Esophagus muscularis mucosa (tissue), 4 donors: ENCODE measurements around the gene KRT5. TPM values are rescaled to one million over a fixed set of nuclear protein-coding genes. Genes with fewer than 3 reads are reported as not detected.

ENCODE experiments used
- DNase-seq: peaks from one replicate; pipeline ENCODE4 v3.0.0-alpha.2; 2017; ENCODE audit errors: extremely low spot score
- H3K27ac ChIP-seq, 4 donors: fragments of 200-600 bp; sonication (generic); replicated peaks in 1 of 4; 1 replicate in 3 of 4; 2 replicates in 1 of 4; pipeline ENCODE4 v1.5.1; 2016 to 2019; ENCODE audit warnings: mild to moderate bottlenecking in 1 of 4
- H3K27me3 ChIP-seq, 4 donors: fragments of 200-600 bp; sonication (generic); one replicate each; pipeline versions ENCODE4 v1.5.1 to v1.6.0; 2016 to 2019
- H3K36me3 ChIP-seq, 4 donors: fragments of 200-600 bp; sonication (generic); one replicate each; pipeline ENCODE4 v1.5.1; 2016 to 2019
- H3K4me1 ChIP-seq, 4 donors: fragments of 200-600 bp; sonication (generic); one replicate each; pipeline ENCODE4 v1.5.1; 2016 to 2019
- H3K4me3 ChIP-seq, 4 donors: fragments of 200-600 bp; sonication (generic); 1 replicate in 2 of 4; 2 replicates in 2 of 4; pipeline ENCODE4 v1.5.1; 2016 to 2019; ENCODE audit warnings: mild to moderate bottlenecking in 4 of 4, moderate library complexity in 1 of 4
- H3K9me3 ChIP-seq, 4 donors: fragments of 200-600 bp; sonication (generic); 1 replicate in 3 of 4; 2 replicates in 1 of 4; pipeline ENCODE4 v1.5.1; 2016 to 2019
- EP300 ChIP-seq: sonication (generic); formaldehyde crosslinking; IDR thresholded peaks from one replicate; pipeline ENCODE4 v1.6.1; 2017; ENCODE audit warnings: antibody characterized with exemption
- POLR2A ChIP-seq: fragments of 450-650 bp; IDR thresholded peaks from one replicate; pipeline ENCODE4 v1.6.1; 2017; ENCODE audit warnings: antibody characterized with exemption, moderate library complexity, mild to moderate bottlenecking, low read depth
- POLR2AphosphoS5 ChIP-seq, 2 donors: sonication (generic); formaldehyde crosslinking; IDR thresholded peaks; one replicate each; pipeline ENCODE4 v1.6.1; 2017; ENCODE audit warnings: antibody characterized with exemption in 2 of 2
- WGBS: methylation state at CpG from one replicate; pipeline ENCODE4 v1.1.5; 2018; 5-methylcytosine and 5-hydroxymethylcytosine counted together
- intact Hi-C: fragments of 100-400 bp; cut with DNase I; formaldehyde crosslinking; loops from one replicate; pipeline ENCODE4 v1.15.1; 2023
- total RNA-seq, 4 donors: library from RNA; depleted of rRNA; stranded (reverse); fragments of >200 nt; gene quantifications; one replicate each; pipeline versions ENCODE4 v1.1.0 to v1.2.1, GENCODE V29; 2016
- TF ChIP-seq, protein P1 (sequence below), 3 experiments: fragments of 200-600 bp in 2 of 3; fragments of 450-650 bp in 1 of 3; sonication (generic) in 2 of 3; IDR thresholded peaks; one replicate each; pipeline ENCODE4 v1.5.1; 2017 to 2019; ENCODE audit warnings: antibody characterized with exemption in 3 of 3, mild to moderate bottlenecking in 2 of 3, moderate library complexity in 1 of 3

KRT5 gene
- total RNA-seq, 4 donors from 2014 or later = 0.46 to 1.2 TPM; not detected in 2

DNA sequence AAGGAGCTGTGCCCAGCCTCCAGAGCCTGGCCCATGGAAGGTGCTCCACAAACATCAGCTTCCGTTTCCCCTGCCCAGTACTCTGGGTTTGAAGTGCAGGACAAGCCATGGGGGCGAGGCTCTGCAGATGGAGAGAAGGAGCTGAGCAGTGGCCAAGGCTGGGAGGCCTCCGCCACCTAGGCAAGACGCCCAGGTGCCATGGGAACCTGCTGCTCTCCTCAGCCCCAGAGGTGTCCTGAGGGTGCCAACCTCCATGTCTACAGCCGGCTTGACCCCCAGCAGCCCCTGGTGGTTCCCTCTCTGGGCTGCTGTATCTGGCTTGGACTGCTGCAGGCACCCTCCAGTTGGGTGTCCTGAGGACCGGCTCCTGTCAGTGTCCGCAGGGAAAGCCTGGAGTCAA, 20.3 kb upstream of the KRT5 start:
- 87% methylated on average over 2 of the region's 7 CpGs for WGBS
- Histone ChIP-seq H3K4me1 (peaks cover 0 to 10% (median 5%) of the 10 kb centered on the region in 4 donors), H3K4me3 (no peak overlapping the region), H3K27ac (no peak overlapping the region), H3K27me3 (no peaks in the 10 kb centered on the region), H3K36me3 (no peaks in the 10 kb centered on the region), H3K9me3 (no peaks in the 10 kb centered on the region)
- TF ChIP-seq, protein P1, sequence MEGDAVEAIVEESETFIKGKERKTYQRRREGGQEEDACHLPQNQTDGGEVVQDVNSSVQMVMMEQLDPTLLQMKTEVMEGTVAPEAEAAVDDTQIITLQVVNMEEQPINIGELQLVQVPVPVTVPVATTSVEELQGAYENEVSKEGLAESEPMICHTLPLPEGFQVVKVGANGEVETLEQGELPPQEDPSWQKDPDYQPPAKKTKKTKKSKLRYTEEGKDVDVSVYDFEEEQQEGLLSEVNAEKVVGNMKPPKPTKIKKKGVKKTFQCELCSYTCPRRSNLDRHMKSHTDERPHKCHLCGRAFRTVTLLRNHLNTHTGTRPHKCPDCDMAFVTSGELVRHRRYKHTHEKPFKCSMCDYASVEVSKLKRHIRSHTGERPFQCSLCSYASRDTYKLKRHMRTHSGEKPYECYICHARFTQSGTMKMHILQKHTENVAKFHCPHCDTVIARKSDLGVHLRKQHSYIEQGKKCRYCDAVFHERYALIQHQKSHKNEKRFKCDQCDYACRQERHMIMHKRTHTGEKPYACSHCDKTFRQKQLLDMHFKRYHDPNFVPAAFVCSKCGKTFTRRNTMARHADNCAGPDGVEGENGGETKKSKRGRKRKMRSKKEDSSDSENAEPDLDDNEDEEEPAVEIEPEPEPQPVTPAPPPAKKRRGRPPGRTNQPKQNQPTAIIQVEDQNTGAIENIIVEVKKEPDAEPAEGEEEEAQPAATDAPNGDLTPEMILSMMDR (IDR thresholded peaks at IDR 0.05) = no peak
- no peak for TF ChIP-seq EP300
- no peak for TF ChIP-seq POLR2AphosphoS5 (IDR thresholded peaks at IDR 0.05)
- no peak for TF ChIP-seq POLR2A
- DNase-seq = no peak
- intact Hi-C loops = no loop called here

GRCh38 chr12:52539821-52540173, 19.6 kb upstream of the KRT5 start:
- Histone ChIP-seq H3K36me3 (no peaks in the 10 kb centered on the region), H3K4me1 (peaks cover 0 to 10% (median 5%) of the 10 kb centered on the region in 4 donors), H3K4me3 (no peak overlapping the region), H3K9me3 (no peaks in the 10 kb centered on the region), H3K27me3 (no peaks in the 10 kb centered on the region), H3K27ac (no peak overlapping the region)
- WGBS = 96% methylated on average over 3 of the region's 3 CpGs
- no peak for DNase-seq
- no peak for TF ChIP-seq POLR2A
- no peak for TF ChIP-seq EP300
- no peak for TF ChIP-seq POLR2AphosphoS5 (IDR thresholded peaks at IDR 0.05)
- TF ChIP-seq, protein P1 (IDR thresholded peaks at IDR 0.05) = no peak
- intact Hi-C loops = no loop called here

GRCh38 chr12:52539083-52539820, 19.1 kb upstream of the KRT5 start:
- Histone ChIP-seq H3K27me3 (no peaks in the 10 kb centered on the region), H3K36me3 (no peaks in the 10 kb centered on the region), H3K4me1 (peaks cover 0 to 10% (median 5%) of the 10 kb centered on the region in 4 donors), H3K9me3 (no peaks in the 10 kb centered on the region), H3K4me3 (no peak overlapping the region), H3K27ac (no peak overlapping the region)
- intact Hi-C loops = no loop called here
- no peak for TF ChIP-seq POLR2A
- TF ChIP-seq, protein P1 (IDR thresholded peaks at IDR 0.05) = no peak
- no peak for TF ChIP-seq POLR2AphosphoS5 (IDR thresholded peaks at IDR 0.05)
- no peak for TF ChIP-seq EP300
- no peak for DNase-seq
- 59% methylated on average over 5 of the region's 5 CpGs for WGBS

GRCh38 chr12:52537101-52537500, 16.9 kb upstream of the KRT5 start:
- H3K9me3 ChIP-seq = no peaks in the 10 kb centered on the region
- DNase-seq = no peak
- intact Hi-C loops = no loop called here
- H3K27ac ChIP-seq = no peak overlapping the region
- peaks cover 0 to 10% (median 5%) of the 10 kb centered on the region in 4 donors for H3K4me1 ChIP-seq
- no peaks in the 10 kb centered on the region for H3K27me3 ChIP-seq
- H3K36me3 ChIP-seq = no peaks in the 10 kb centered on the region
- H3K4me3 ChIP-seq = no peak overlapping the region
- 85% methylated on average over 3 of the region's 3 CpGs for WGBS
- TF ChIP-seq POLR2AphosphoS5 (IDR thresholded peaks at IDR 0.05) (no peak), EP300 (no peak)

GRCh38 chr12:52535574-52535973, 15.4 kb upstream of the KRT5 start:
- DNase-seq = no peak
- peaks cover 0 to 10% (median 5%) of the 10 kb centered on the region in 4 donors for H3K4me1 ChIP-seq
- H3K9me3 ChIP-seq = no peaks in the 10 kb centered on the region
- 75% methylated on average over 1 of the region's 1 CpG for WGBS
- no peak for TF ChIP-seq EP300
- no peaks in the 10 kb centered on the region for H3K36me3 ChIP-seq
- H3K27ac ChIP-seq = no peak overlapping the region
- no peak overlapping the region for H3K4me3 ChIP-seq
- no peaks in the 10 kb centered on the region for H3K27me3 ChIP-seq
- intact Hi-C loops = no loop called here

- Histone ChIP-seq H3K27ac (no peak overlapping the region), H3K9me3 (no peaks in the 10 kb centered on the region), H3K36me3 (no peaks in the 10 kb centered on the region), H3K27me3 (no peaks in the 10 kb centered on the region), H3K4me1 (peaks cover 0 to 7% (median 3%) of the 10 kb centered on the region in 4 donors), H3K4me3 (no peak overlapping the region)
- TF ChIP-seq, protein P1 (IDR thresholded peaks at IDR 0.05) = no peak
- TF ChIP-seq POLR2A (no peak), POLR2AphosphoS5 (IDR thresholded peaks at IDR 0.05) (no peak), EP300 (no peak)
- intact Hi-C loops = no loop called here
- 95% methylated on average over 5 of the region's 5 CpGs for WGBS
- DNase-seq = no peak
These were observed 14.3 kb upstream of the KRT5 start for GRCh38 chr12:52534482-52534881.
